ENCODE measurements around the gene INF2.
A peak's percentile ranks its signal among the peaks of the same experiment; 100 is the strongest.

Gene INF2

GRCh38 chr14:104702673-104703072 lies 13.3 kb downstream of the INF2 start:
- DNase-seq (ENCODE audit: low spot score), result no peak

GRCh38 chr14:104703269-104703668 lies 13.9 kb downstream of the INF2 start:
- DNase-seq (ENCODE audit: low spot score), result no peak

- DNase-seq (ENCODE audit: low spot score), result no peak
These were observed 14.8 kb downstream of the INF2 start for GRCh38 chr14:104704252-104704651.

- DNase-seq (ENCODE audit: low spot score), result no peak
These were observed 16.1 kb downstream of the INF2 start for GRCh38 chr14:104705340-104706047.

- DNase-seq (ENCODE audit: low spot score), result no peak
These were observed 17.6 kb downstream of the INF2 start for GRCh38 chr14:104706733-104707607.

- DNase-seq (ENCODE audit: low spot score), result no peak
These were observed 18.5 kb downstream of the INF2 start for GRCh38 chr14:104707608-104708595.

- peak; percentile 92 for DNase-seq (ENCODE audit: low spot score)
These were observed 19.3 kb downstream of the INF2 start for GRCh38 chr14:104708606-104709268.

- no peak for DNase-seq (ENCODE audit: low spot score)
These were observed 20.1 kb downstream of the INF2 start for GRCh38 chr14:104709387-104710039.

GRCh38 chr14:104710071-104710735 lies 20.8 kb downstream of the INF2 start:
- DNase-seq (ENCODE audit: low spot score), result no peak

- DNase-seq (ENCODE audit: low spot score), result no peak
These were observed 23.7 kb downstream of the INF2 start for GRCh38 chr14:104712881-104713734.

GRCh38 chr14:104714066-104714465 lies 24.6 kb downstream of the INF2 start:
- DNase-seq (ENCODE audit: low spot score), result no peak

- DNase-seq (ENCODE audit: low spot score), result no peak
These were observed 25.3 kb downstream of the INF2 start for GRCh38 chr14:104714681-104715080.

GRCh38 chr14:104715416-104715815 lies 26.0 kb downstream of the INF2 start:
- no peak for DNase-seq (ENCODE audit: low spot score)

- no peak for DNase-seq (ENCODE audit: low spot score)
These were observed 26.5 kb downstream of the INF2 start for GRCh38 chr14:104715871-104716270.

GRCh38 chr14:104717137-104717536 lies 27.7 kb downstream of the INF2 start:
- DNase-seq (ENCODE audit: low spot score), result no peak

- no peak for DNase-seq (ENCODE audit: low spot score)
These were observed 28.2 kb downstream of the INF2 start for GRCh38 chr14:104717646-104718045.

GRCh38 chr14:104718147-104718546 lies 28.7 kb downstream of the INF2 start:
- no peak for DNase-seq (ENCODE audit: low spot score)

GRCh38 chr14:104718871-104719270 lies 29.5 kb downstream of the INF2 start:
- DNase-seq (ENCODE audit: low spot score), result no peak

- no peak for DNase-seq (ENCODE audit: low spot score)
These were observed 29.9 kb downstream of the INF2 start for GRCh38 chr14:104719343-104719742.

Measured in hepatic stellate cell (primary cell).